SK-N-SH (cell line): ENCODE data around the gene CNTNAP2. TPM values are rescaled to one million over a fixed set of nuclear protein-coding genes. Genes with fewer than 3 reads are reported as not detected.
A peak's percentile ranks its signal among the peaks of the same experiment; 100 is the strongest.

Experiments used
- CTCF ChIA-PET: fragments of 300-600, 350-600 bp; formaldehyde crosslinking; extraction: SDS; loops from one replicate; lab custom pipeline; 2021; lab: Yijun Ruan, JAX
- POLR2A ChIA-PET: fragments of 350-600 bp; sonication (Branson Sonifier 250); formaldehyde crosslinking; extraction: SDS; loops from one replicate; lab custom pipeline; 2020; ENCODE audit warnings: antibody characterized with exemption, inconsistent platforms; lab: Yijun Ruan, JAX
- DNase-seq: peaks from one replicate; pipeline ENCODE4 v3.0.0; 2012
- H2AFZ ChIP-seq: fragments of 200-600 bp; sonication (generic); 2 replicates; pipeline ENCODE4 v1.8.1; 2016; ENCODE audit warnings: antibody characterized with exemption, mild to moderate bottlenecking, low read depth
- H3F3A ChIP-seq: fragments of 200-600 bp; sonication (generic); replicated peaks from 2 replicates; pipeline ENCODE3; 2016; ENCODE audit warnings: antibody characterized with exemption, mild to moderate bottlenecking; ENCODE audit not compliant: insufficient read depth
- H3K27ac ChIP-seq, 2 experiments: fragments of 200-500 bp in 1 of 2; fragments of 200-600 bp in 1 of 2; sonication (Bioruptor generic) in 1 of 2; sonication (generic), shearing (Covaris generic) in 1 of 2; 2 replicates each; pipeline versions ENCODE4 v1.5.1 to v1.6.1; 2014 to 2016; ENCODE audit warnings: low read depth in 2 of 2, inconsistent platforms in 1 of 2, low read length in 1 of 2, mild to moderate bottlenecking in 1 of 2, mixed read lengths in 1 of 2
- H3K27me3 ChIP-seq: fragments of 200-600 bp; sonication (generic), shearing (Covaris generic); 2 replicates; pipeline ENCODE4 v1.6.1; 2016; ENCODE audit warnings: mixed run types; ENCODE audit not compliant: insufficient read depth
- H3K36me3 ChIP-seq, 2 experiments: fragments of 200-500 bp in 1 of 2; fragments of 200-600 bp in 1 of 2; sonication (Bioruptor generic) in 1 of 2; sonication (generic) in 1 of 2; replicated peaks in 1 of 2; 2 replicates each; pipeline versions ENCODE3 to v1.5.1; 2014 to 2016; ENCODE audit warnings: low read length in 1 of 2, mild to moderate bottlenecking in 1 of 2; ENCODE audit not compliant: insufficient read depth in 2 of 2, control insufficient read depth in 1 of 2
- H3K4me1 ChIP-seq, 2 experiments: fragments of 200-500 bp in 1 of 2; fragments of 200-600 bp in 1 of 2; sonication (Bioruptor generic) in 1 of 2; sonication (generic), shearing (Covaris generic) in 1 of 2; 2 replicates each; pipeline versions ENCODE4 v1.5.1 to v1.6.1; 2014 to 2016; ENCODE audit warnings: low read depth in 1 of 2, low read length in 1 of 2, mixed run types in 1 of 2; ENCODE audit not compliant: insufficient read depth in 2 of 2, control insufficient read depth in 1 of 2
- H3K4me2 ChIP-seq: fragments of 200-600 bp; sonication (generic), shearing (Covaris generic); 2 replicates; pipeline ENCODE4 v1.6.1; 2017; ENCODE audit warnings: mixed run types
- H3K4me3 ChIP-seq, 2 experiments: fragments of 200-500 bp in 1 of 2; fragments of 200-600 bp in 1 of 2; sonication (Bioruptor generic) in 1 of 2; sonication (generic), shearing (Covaris generic) in 1 of 2; 2 replicates each; pipeline versions ENCODE4 v1.5.1 to v1.8.1; 2014 to 2016; ENCODE audit warnings: low read depth in 2 of 2, inconsistent platforms in 1 of 2, low read length in 1 of 2, mild to moderate bottlenecking in 1 of 2, mixed read lengths in 1 of 2, moderate library complexity in 1 of 2
- H3K79me2 ChIP-seq: fragments of 200-600 bp; sonication (generic); 2 replicates; pipeline ENCODE4 v1.8.1; 2017; ENCODE audit warnings: mild to moderate bottlenecking; ENCODE audit not compliant: insufficient read depth
- H3K9ac ChIP-seq: fragments of 200-600 bp; sonication (generic); 2 replicates; pipeline ENCODE4 v1.6.1; 2017; ENCODE audit warnings: mixed run types
- H3K9me2 ChIP-seq: fragments of 200-600 bp; sonication (generic); 2 replicates; pipeline ENCODE4 v1.6.1; 2017; ENCODE audit warnings: mixed run types
- H3K9me3 ChIP-seq: fragments of 200-600 bp; sonication (generic); 2 replicates; pipeline ENCODE4 v1.6.1; 2017; ENCODE audit warnings: mixed run types, mild to moderate bottlenecking, moderate library complexity
- H4K20me1 ChIP-seq: fragments of 200-600 bp; sonication (generic); 2 replicates; pipeline ENCODE4 v1.6.1; 2017; ENCODE audit warnings: mild to moderate bottlenecking, mixed run types; ENCODE audit not compliant: insufficient read depth
- ELF1 ChIP-seq: IDR thresholded peaks from 2 replicates; pipeline ENCODE4 v1.4.0; 2012
- EP300 ChIP-seq, 2 experiments: IDR thresholded peaks; 2 replicates each; pipeline versions ENCODE4 v1.4.0 to v1.6.1; 2012; ENCODE audit warnings: borderline replicate concordance in 1 of 2, low read depth in 1 of 2, low read length in 1 of 2
- FOXJ3 ChIP-seq: sonication (generic); formaldehyde crosslinking; IDR thresholded peaks from 2 replicates; pipeline ENCODE4 v1.5.1; 2020; ENCODE audit warnings: mild to moderate bottlenecking, missing genetic modification reagents
- FOXM1 ChIP-seq: IDR thresholded peaks from 2 replicates; pipeline ENCODE4 v1.4.0; 2012; ENCODE audit warnings: low read depth, mild to moderate bottlenecking
- JUND ChIP-seq: IDR thresholded peaks from 2 replicates; pipeline ENCODE4 v1.4.0; 2012
- MEF2A ChIP-seq: IDR thresholded peaks from 2 replicates; pipeline ENCODE4 v1.4.0; 2012; ENCODE audit warnings: low read depth, borderline replicate concordance
- MXI1 ChIP-seq: IDR thresholded peaks from 2 replicates; pipeline ENCODE4 v1.6.1; 2012; ENCODE audit warnings: mild to moderate bottlenecking, low read depth, low read length, improper control_type of control experiment
- POLR2AphosphoS5 ChIP-seq: IDR thresholded peaks from 2 replicates; pipeline ENCODE4 v1.6.1; 2012; ENCODE audit warnings: low read depth, low read length
- RCOR1 ChIP-seq: fragments of 150-350 bp; IDR thresholded peaks from 2 replicates; pipeline ENCODE4 v1.6.1; 2017; ENCODE audit warnings: antibody characterized with exemption, low read length
- RFX5 ChIP-seq: IDR thresholded peaks from 2 replicates; pipeline ENCODE4 v1.6.1; 2012; ENCODE audit warnings: mild to moderate bottlenecking, improper control_type of control experiment, low read length
- TCF12 ChIP-seq: IDR thresholded peaks from 2 replicates; pipeline ENCODE4 v1.4.0; 2012
- TEAD4 ChIP-seq: IDR thresholded peaks from 2 replicates; pipeline ENCODE4 v1.4.0; 2012; ENCODE audit warnings: mild to moderate bottlenecking, borderline replicate concordance; ENCODE audit not compliant: insufficient read depth
- WGBS: methylation state at CpG from one replicate; pipeline ENCODE4 v1.1.6; 2017; ENCODE audit warnings: low lambda C conversion rate; 5-methylcytosine and 5-hydroxymethylcytosine counted together
- polyA plus RNA-seq, 3 experiments: library from polyadenylated mRNA; depleted of rRNA; stranded (reverse); fragments of >200 nt; gene quantifications; 2 replicates each; pipeline ENCODE4 v1.2.3, GENCODE V29; 2012
- TF ChIP-seq, protein P1 (sequence below): IDR thresholded peaks from 2 replicates; pipeline ENCODE4 v1.4.0; 2012; ENCODE audit warnings: low read depth
- TF ChIP-seq, protein P2 (sequence below): IDR thresholded peaks from 2 replicates; pipeline ENCODE4 v1.4.0; 2012; ENCODE audit warnings: low read depth, borderline replicate concordance
- TF ChIP-seq, protein P3 (sequence below): fragments of 150-350 bp; IDR thresholded peaks from 2 replicates; pipeline ENCODE4 v1.6.1; 2017; ENCODE audit warnings: antibody characterized with exemption, low read length, low read depth, borderline replicate concordance
- TF ChIP-seq, protein P4 (sequence below): fragments of 150-350 bp; IDR thresholded peaks from 2 replicates; pipeline ENCODE4 v1.6.1; 2016; ENCODE audit warnings: mild to moderate bottlenecking, low read depth, low read length

CNTNAP2 gene
- polyA plus RNA-seq, 1 of the 3 experiments (the other 2 are of a cell fraction), result 3.4 TPM

DNA sequence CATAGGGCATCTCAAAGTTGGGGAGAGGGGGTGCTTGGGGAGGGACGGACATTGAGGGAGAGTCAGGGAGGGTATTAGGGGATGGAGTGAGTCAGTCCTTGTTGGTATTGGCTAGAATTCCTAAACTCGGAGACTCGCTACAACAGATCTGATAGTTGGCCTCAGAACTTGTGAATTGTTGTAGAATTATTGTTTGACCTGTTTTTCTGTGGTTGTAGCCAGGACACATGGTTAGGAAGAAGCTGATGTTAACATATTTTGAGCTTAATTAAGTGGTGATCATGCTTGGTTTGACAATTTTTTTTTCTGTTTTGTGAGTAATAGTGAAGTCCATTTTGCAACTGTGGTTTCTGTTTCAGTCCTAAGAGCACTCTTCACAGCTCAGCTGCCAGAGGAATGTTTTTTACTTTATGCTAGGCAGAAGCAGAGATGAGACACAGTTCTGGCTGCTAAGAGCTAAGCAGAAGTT, 1283.7 kb downstream of the CNTNAP2 start:
- TF ChIP-seq TEAD4 (no peak), RCOR1 (no peak), RFX5 (no peak)
- H2AFZ ChIP-seq, result peak overlapping the region; percentile 10; the same call in 1 of the 2 replicates
- peak overlapping the region in 1 of 2 experiments; percentile 11; a peak in 1 of 4 replicates for H3K27ac ChIP-seq
- no peaks in the 10 kb centered on the region; a peak in 2 of 4 replicates for H3K4me1 ChIP-seq
- H3K79me2 ChIP-seq, result no peaks in the 10 kb centered on the region
- H3K4me2 ChIP-seq, result peak overlapping the region; percentile 14; the same call in 1 of the 2 replicates
- no peaks in the 10 kb centered on the region for H3K36me3 ChIP-seq
- H3K27me3 ChIP-seq, result no peaks in the 10 kb centered on the region
- POLR2A ChIA-PET, result no interaction called here
- H4K20me1 ChIP-seq, result no peaks in the 10 kb centered on the region
- CTCF ChIA-PET, result interaction anchor here (1.2 kb wide), 1 partner anchor 11 kb away, joined by 4 read pairs; no protein-coding TSS in a partner anchor
- H3K9me2 ChIP-seq, result no peaks in the 10 kb centered on the region
- no peak for DNase-seq
- H3K9me3 ChIP-seq, result no peaks in the 10 kb centered on the region
- H3K9ac ChIP-seq, result no peak overlapping the region
- no peak overlapping the region for H3K4me3 ChIP-seq
- peaks cover 4% of the 10 kb centered on the region for H3F3A ChIP-seq
- 84% methylated on average over 3 of the region's 3 CpGs for WGBS

DNA sequence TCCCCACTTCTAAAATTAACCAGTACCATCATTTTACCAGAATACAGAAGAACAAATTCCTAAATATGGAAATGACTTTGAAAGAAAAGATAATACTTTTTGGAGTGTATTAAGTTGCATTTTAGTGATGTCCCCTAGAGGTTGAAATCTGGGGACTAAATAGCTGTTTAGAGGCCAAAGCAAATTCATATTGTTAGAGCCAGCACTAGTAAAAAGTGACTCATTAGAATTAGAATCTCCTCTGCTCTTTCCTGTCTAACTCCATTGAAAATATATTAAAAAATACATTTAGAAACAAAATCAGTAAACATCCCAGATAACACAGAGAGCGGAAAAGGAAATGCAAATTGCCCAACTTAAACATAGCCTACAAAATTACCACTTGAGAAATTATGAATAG, 1284.3 kb downstream of the CNTNAP2 start:
- Histone ChIP-seq H3K79me2 (no peaks in the 10 kb centered on the region), H3K27me3 (no peaks in the 10 kb centered on the region), H3K9ac (no peak overlapping the region), H4K20me1 (no peaks in the 10 kb centered on the region), H3K9me3 (no peaks in the 10 kb centered on the region), H3F3A (peaks cover 4% of the 10 kb centered on the region), H2AFZ (no peak overlapping the region; the same call in 1 of the 2 replicates), H3K9me2 (no peaks in the 10 kb centered on the region), H3K27ac (peak overlapping the region in 1 of 2 experiments; percentile 11; a peak in 1 of 4 replicates), H3K36me3 (no peaks in the 10 kb centered on the region), H3K4me2 (peak overlapping the region; percentile 14; the same call in 1 of the 2 replicates), H3K4me1 (peaks cover 0 to 2% of the 10 kb centered on the region in 2 experiments; a peak in 2 of 4 replicates), H3K4me3 (no peak overlapping the region)
- ChIA-PET CTCF (interaction anchor here (1.2 kb wide), 1 partner anchor 12 kb away, joined by 4 read pairs; no protein-coding TSS in a partner anchor), POLR2A (no interaction called here)
- DNase-seq, result no peak
- 87% methylated on average over 1 of the region's 1 CpG for WGBS
- TF ChIP-seq, protein P1, sequence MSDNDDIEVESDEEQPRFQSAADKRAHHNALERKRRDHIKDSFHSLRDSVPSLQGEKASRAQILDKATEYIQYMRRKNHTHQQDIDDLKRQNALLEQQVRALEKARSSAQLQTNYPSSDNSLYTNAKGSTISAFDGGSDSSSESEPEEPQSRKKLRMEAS, result no peak
- TF ChIP-seq, protein P2, sequence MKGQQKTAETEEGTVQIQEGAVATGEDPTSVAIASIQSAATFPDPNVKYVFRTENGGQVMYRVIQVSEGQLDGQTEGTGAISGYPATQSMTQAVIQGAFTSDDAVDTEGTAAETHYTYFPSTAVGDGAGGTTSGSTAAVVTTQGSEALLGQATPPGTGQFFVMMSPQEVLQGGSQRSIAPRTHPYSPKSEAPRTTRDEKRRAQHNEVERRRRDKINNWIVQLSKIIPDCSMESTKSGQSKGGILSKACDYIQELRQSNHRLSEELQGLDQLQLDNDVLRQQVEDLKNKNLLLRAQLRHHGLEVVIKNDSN, result no peak
- TF ChIP-seq TCF12 (no peak), TEAD4 (no peak), ELF1 (no peak)
- TF ChIP-seq, protein P3, sequence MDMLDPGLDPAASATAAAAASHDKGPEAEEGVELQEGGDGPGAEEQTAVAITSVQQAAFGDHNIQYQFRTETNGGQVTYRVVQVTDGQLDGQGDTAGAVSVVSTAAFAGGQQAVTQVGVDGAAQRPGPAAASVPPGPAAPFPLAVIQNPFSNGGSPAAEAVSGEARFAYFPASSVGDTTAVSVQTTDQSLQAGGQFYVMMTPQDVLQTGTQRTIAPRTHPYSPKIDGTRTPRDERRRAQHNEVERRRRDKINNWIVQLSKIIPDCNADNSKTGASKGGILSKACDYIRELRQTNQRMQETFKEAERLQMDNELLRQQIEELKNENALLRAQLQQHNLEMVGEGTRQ, result no peak

DNA sequence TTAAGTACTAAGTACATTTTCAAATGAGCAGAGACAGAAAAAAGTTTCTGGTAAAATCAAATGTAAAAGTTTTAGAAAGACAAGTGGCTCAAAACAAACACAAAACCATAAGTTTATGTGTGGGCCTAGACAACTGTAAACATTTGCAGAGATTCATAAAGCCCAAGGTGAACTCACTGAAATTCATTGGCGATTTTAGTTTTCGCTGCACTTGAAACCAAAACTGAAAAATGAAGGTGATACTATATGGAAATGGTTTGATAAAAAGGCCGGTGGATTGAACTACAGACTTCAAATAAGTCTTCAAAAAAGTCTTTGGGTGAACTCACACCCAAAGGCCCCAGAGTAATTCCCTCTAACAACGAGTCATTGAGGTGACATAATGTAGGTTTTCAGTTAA, 1289.0 kb downstream of the CNTNAP2 start:
- no peak for DNase-seq
- Histone ChIP-seq H3K36me3 (no peaks in the 10 kb centered on the region), H3K4me3 (no peak overlapping the region), H3F3A (peaks cover 3% of the 10 kb centered on the region), H3K9me3 (no peaks in the 10 kb centered on the region), H3K9ac (no peak overlapping the region), H3K4me2 (no peak overlapping the region), H2AFZ (peak overlapping the region; percentile 42; the same call in 1 of the 2 replicates), H3K27ac (no peak overlapping the region; a peak in 1 of 4 replicates), H3K9me2 (no peaks in the 10 kb centered on the region), H4K20me1 (no peaks in the 10 kb centered on the region), H3K27me3 (no peaks in the 10 kb centered on the region), H3K79me2 (no peaks in the 10 kb centered on the region), H3K4me1 (peaks cover 0 to 9% of the 10 kb centered on the region in 2 experiments; a peak in 2 of 4 replicates)
- POLR2A ChIA-PET, result no interaction called here
- TF ChIP-seq RCOR1, result no peak
- TF ChIP-seq JUND, result no peak
- no peak for TF ChIP-seq FOXJ3 (CRISPR knock-in tag)
- TF ChIP-seq MEF2A, result no peak
- TF ChIP-seq FOXM1, result no peak
- TF ChIP-seq, protein P4, sequence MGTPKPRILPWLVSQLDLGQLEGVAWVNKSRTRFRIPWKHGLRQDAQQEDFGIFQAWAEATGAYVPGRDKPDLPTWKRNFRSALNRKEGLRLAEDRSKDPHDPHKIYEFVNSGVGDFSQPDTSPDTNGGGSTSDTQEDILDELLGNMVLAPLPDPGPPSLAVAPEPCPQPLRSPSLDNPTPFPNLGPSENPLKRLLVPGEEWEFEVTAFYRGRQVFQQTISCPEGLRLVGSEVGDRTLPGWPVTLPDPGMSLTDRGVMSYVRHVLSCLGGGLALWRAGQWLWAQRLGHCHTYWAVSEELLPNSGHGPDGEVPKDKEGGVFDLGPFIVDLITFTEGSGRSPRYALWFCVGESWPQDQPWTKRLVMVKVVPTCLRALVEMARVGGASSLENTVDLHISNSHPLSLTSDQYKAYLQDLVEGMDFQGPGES, result no peak
- TF ChIP-seq EP300 (IDR thresholded peaks at IDR 0.05; ENCODE audit: borderline replicate concordance in 1 of 2, low read depth in 1 of 2, low read length in 1 of 2), result no peak
- TF ChIP-seq MXI1, result no peak
- no peak for TF ChIP-seq POLR2AphosphoS5
- no peak for TF ChIP-seq TCF12
- 90% methylated on average over 4 of the region's 4 CpGs for WGBS
- CTCF ChIA-PET, result interaction anchor here (0.5 to 1.0 kb wide), 2 partner anchors 26 to 891 kb away, joined by 4 to 5 read pairs; no protein-coding TSS in a partner anchor
